Esophagus muscularis mucosa (tissue), 3 donors: ENCODE measurements around the gene AP1M1.

Source experiments
- POLR2A ChIP-seq: fragments of 450-650 bp; IDR thresholded peaks from one replicate; pipeline ENCODE4 v1.6.1; 2017; ENCODE audit warnings: antibody characterized with exemption, moderate library complexity, mild to moderate bottlenecking, low read depth
- POLR2AphosphoS5 ChIP-seq, 2 donors: sonication (generic); formaldehyde crosslinking; IDR thresholded peaks; one replicate each; pipeline ENCODE4 v1.6.1; 2017; ENCODE audit warnings: antibody characterized with exemption in 2 of 2
- TF ChIP-seq, protein P1 (sequence below), 3 experiments: fragments of 200-600 bp in 2 of 3; fragments of 450-650 bp in 1 of 3; sonication (generic) in 2 of 3; IDR thresholded peaks; one replicate each; pipeline ENCODE4 v1.5.1; 2017 to 2019; ENCODE audit warnings: antibody characterized with exemption in 3 of 3, mild to moderate bottlenecking in 2 of 3, moderate library complexity in 1 of 3

DNA sequence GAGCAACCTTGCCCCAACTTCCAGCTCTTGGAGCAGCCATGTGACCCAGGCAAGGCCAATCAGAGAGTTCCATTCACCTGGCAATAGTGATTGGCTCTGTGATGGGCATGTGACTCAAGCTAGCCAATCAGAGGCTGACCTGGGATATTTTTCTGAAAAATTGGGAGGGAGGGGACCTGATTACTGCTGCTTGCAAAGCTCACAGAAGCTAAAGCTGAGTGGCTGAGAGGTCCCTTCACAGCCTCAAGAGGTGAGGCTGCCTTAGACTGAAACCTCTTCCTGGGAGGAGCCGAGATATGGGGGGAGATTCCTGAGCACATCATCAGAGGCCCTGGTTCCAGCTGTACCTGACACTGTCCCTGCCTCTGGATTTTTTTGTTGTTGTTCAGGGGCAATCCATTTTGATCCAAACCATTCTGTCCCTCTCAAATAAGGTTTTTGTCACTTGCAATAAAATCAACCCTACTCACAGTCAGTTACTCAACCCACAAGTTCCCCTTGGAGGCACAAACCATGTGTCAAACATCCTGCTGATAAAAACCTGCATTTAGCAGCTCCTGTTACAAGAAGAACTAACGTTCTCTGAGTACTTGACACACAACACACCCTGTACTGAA is 29.1 kb upstream of the AP1M1 start:
- TF ChIP-seq POLR2A (no peak), POLR2AphosphoS5 (IDR thresholded peaks at IDR 0.05) (no peak)
- TF ChIP-seq, protein P1, sequence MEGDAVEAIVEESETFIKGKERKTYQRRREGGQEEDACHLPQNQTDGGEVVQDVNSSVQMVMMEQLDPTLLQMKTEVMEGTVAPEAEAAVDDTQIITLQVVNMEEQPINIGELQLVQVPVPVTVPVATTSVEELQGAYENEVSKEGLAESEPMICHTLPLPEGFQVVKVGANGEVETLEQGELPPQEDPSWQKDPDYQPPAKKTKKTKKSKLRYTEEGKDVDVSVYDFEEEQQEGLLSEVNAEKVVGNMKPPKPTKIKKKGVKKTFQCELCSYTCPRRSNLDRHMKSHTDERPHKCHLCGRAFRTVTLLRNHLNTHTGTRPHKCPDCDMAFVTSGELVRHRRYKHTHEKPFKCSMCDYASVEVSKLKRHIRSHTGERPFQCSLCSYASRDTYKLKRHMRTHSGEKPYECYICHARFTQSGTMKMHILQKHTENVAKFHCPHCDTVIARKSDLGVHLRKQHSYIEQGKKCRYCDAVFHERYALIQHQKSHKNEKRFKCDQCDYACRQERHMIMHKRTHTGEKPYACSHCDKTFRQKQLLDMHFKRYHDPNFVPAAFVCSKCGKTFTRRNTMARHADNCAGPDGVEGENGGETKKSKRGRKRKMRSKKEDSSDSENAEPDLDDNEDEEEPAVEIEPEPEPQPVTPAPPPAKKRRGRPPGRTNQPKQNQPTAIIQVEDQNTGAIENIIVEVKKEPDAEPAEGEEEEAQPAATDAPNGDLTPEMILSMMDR (IDR thresholded peaks at IDR 0.05), result no peak
